GM18526 (cell line): ENCODE data around the gene ANKRD31.

ENCODE experiments used
- POLR2A ChIP-seq: IDR thresholded peaks from 3 replicates; pipeline ENCODE4 v1.6.1; 2011; ENCODE audit not compliant: insufficient read length; ENCODE audit errors: extremely low read depth

Gene ANKRD31

GRCh38 chr5:75236322-75237316, at the start of gene ANKRD31:
ANKRD31 (minus strand) TSS chr5:75236878; CDS start chr5:75236686, 192 bp downstream.
- TF ChIP-seq POLR2A = peak; percentile 63

- no peak for TF ChIP-seq POLR2A
Observed at GRCh38 chr5:75286211-75286773, 49.6 kb upstream of the ANKRD31 start.

DNA sequence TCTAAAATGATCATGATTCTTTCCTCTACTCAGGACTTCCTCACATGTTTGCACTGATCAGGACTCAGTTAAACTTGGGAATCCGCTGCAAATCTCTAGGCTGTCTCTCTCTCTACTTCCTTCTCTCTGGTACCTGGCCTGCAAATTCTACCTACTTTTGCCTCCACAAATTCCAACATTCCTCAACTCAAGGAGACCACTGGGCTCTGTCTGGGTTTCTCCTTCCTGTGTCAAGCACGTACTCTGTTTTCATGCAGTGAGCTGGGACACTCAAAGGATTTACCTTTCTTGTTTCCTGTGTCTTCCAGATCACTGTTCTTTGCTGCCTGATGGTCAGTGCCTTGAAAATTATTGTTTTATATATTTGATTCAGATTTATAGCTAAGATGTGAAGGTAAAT, 45.9 kb upstream of the ANKRD31 start:
- TF ChIP-seq POLR2A = no peak

GRCh38 chr5:75281716-75282465, 45.2 kb upstream of the ANKRD31 start:
- no peak for TF ChIP-seq POLR2A

- TF ChIP-seq POLR2A = no peak
Observed at GRCh38 chr5:75279321-75279720, 42.6 kb upstream of the ANKRD31 start.

DNA sequence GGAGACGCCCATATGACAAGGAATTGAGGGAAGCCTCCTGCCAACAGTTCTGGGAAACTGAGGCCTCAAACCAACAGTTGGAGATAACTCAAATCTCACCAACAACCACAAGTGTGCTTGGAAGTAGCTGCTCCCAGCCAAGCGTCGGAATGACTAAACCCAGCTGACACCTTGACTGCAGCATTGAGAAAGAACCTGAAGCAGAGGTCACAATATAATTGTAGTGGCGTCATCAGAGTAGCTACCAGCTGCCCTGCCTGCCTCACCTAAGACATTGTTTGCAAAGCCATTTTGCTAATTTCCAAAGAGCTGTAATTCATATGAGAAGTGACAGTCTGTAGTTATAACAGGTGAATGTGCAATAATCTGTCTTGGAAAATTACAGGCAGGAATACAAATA, 40.8 kb upstream of the ANKRD31 start:
- no peak for TF ChIP-seq POLR2A

DNA sequence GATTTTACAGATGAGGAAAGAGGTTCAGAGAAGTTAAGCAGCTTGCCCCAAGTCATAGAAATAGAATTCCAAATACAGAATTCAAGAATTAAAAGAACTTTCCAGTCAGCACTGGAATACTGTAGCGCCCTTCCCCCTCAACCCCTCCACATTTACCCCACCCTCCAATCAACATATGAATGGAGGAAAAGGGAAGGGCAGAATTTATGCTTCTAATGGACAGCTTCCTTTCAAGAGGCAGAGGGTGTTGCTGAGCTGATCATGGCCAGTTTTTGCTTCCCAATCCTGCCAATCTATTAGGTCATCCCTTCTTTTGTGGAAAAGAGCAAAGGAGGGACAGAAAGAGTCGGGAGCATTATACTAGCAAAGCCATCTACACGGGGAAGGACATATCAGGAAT, 39.1 kb upstream of the ANKRD31 start:
- TF ChIP-seq POLR2A = no peak

DNA sequence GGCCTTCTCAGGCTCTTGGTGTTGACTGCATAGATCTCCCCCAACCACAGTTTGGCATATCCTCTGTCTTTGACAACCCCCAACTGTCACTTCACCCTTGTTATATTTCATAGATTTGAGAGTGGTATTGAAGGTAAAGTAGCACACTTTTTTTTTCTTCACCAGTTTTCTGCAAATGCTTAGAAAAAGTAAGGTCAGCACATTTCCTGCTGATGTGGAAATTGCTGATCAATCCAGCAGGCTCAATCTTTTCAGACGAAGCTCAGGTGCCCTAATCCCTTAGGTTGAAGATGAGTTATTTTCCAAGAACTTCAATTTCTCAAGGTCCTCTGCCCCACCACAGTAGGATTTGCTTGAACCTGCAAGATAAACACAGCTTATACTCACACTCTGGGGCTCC, 38.5 kb upstream of the ANKRD31 start:
- TF ChIP-seq POLR2A = no peak

- TF ChIP-seq POLR2A = no peak
Observed at GRCh38 chr5:75274486-75274885, 37.8 kb upstream of the ANKRD31 start.

DNA sequence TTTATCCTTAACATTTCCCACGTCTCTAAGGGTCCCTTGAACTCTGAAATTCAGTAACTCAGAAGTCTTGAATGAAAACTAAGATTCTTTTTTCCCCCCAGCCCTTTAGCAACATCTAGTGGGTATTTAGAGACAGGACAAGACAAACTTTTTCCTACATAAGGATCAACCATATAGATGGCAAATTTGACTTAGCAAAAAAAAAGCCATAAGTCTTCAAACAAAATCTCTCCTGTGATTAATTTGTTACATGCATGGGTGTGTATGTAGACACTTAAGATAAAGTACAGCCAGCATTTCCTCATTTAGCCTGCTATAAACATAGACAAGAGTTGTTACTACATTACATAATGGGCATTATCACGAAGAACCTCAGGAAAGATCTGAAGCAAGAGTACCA, 29.1 kb upstream of the ANKRD31 start:
- no peak for TF ChIP-seq POLR2A

DNA sequence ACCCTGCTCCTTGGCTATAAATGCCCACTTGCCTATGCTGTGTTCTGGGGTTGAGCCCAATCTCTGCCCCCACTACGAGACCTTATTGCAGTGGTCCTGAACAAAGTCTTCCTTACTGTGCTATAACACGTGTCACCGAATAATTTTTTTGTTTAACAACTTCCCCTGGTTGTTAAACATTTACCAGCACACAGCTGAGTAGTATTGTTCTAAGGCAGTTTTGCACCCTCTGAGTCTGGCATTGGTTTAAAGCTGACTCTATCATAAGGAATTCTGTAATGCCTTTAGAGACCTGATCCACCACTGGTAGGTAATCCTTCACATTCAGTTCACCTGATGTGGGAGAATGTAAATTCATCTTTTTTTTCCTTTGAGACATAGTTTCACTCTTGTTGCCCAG, 25.6 kb upstream of the ANKRD31 start:
- TF ChIP-seq POLR2A = no peak

- no peak for TF ChIP-seq POLR2A
Observed at GRCh38 chr5:75260708-75261107, 24.0 kb upstream of the ANKRD31 start.

GRCh38 chr5:75245023-75245422, 8.3 kb upstream of the ANKRD31 start:
- TF ChIP-seq POLR2A = no peak

GRCh38 chr5:75243510-75243909, 6.8 kb upstream of the ANKRD31 start:
- TF ChIP-seq POLR2A = no peak

DNA sequence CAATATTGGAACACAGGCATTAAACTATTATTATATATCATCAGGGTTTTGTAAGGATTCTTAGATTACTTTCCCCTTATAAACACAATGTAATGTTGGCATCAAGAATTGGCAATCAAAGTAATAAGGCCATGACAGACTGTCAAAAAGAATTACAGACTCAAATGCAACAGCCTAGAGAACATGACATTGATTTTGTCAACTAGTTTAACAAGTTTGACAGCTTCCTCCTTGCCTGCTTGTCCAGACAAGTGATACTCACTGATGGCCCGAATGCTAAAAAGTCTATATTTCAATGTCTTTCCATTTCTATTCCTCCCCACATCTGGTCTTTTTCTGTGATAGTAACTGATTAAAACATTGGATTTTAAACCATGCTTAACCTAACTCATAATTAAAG, 6.4 kb upstream of the ANKRD31 start:
- TF ChIP-seq POLR2A = no peak

DNA sequence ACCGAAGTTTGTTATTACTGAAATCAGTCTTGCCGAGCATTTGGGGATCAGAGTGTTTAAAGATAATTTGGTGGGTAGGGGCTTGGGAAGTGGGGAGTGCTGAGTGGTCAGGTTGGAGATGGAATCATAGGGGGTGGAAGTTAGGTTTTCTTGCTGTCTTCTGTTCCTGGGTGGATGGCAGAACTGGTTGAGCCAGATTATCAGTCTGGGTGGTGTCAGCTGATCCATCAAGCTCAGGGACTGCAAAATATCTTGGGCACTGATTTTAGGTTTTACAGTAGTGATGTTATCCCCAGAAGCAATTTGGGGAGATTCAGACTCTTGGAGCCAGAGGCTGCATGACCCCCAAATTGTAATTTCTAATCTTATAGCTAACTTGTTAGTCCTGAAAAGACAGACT, 5.4 kb upstream of the ANKRD31 start:
- TF ChIP-seq POLR2A = no peak

- no peak for TF ChIP-seq POLR2A
Observed at GRCh38 chr5:75239681-75240080, 3.0 kb upstream of the ANKRD31 start.
